NCI-H69 (cell line): Measurements from ENCODE around the gene OLIG3.

Experiments used
- DNase-seq: peaks from one replicate; lab custom pipeline; 2025; lab: John Stamatoyannopoulos, UW

OLIG3 gene

GRCh38 chr6:137471497-137471896, 22.7 kb downstream of the OLIG3 start:
- peak; percentile 79 for DNase-seq

DNA sequence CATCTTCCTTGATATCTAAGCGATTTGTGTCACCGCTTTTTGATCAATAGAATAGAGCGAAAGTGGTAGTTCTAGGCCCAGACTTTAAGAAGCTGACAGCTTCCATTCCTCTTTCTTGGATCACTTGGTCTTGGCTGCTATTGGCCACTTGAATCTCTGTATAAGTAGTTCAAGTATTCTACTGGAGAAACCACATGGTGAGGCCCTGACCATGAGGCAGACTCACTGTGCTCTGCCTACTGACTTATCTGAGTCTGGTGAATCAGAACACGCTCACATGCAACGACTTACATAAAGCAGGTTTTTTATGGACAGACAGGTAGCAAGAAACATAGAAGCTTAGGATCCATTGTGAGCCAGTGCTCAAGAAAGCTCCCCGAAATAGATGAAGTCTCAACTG, 27.0 kb downstream of the OLIG3 start:
- no peak for DNase-seq

- DNase-seq, result peak; percentile 53
Observed at GRCh38 chr6:137465378-137466009, 28.7 kb downstream of the OLIG3 start.

DNA sequence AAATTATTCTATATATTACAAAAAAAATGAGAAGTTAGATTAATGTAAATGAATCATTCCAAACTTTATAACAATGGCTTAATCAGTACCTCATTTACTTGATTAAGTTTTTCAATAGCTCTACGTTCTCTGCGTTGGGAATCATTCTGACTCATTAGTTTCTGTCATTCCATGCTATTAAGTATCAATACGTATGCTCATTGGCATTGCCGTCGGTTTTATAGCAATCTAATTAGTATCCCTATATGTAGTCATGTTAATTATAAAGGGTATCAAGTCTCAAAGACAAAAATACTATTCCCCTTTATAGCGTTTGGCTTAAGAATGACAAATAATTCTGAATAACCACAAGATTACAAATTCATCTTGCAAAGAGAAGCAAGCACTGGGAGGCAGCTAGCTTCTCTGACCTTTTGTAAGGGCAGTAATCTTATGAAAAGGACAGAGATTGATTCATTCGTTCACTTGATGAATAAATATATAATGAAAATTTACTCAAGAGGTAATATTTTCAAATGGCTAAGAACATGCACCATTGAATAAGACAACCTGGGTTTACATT, 41.8 kb downstream of the OLIG3 start:
- DNase-seq, result no peak

DNA sequence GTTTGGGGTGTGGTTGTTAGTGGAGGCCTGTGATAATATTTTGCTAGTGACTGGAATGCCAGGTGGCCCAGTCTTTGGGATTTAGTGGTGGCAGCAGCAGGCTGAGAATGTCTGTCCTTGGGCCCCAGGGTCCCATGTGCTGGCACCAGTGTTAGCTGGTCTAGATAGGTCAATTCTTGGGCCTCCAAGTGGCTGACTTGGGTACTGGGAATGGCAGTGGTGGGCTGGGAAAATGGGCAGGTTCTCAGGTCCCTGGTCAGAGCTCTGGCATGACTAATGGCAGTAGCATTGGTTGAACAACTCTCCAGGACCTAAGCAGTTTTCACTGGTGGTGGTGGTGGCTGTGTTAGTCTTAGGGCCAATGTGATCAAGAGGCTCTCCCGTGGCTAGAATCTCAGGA, 50.3 kb downstream of the OLIG3 start:
- no peak for DNase-seq
